ENCODE data around the gene PROK1. TPM values are rescaled to one million over a fixed set of nuclear protein-coding genes. Genes with fewer than 3 reads are reported as not detected.

PROK1 gene
- total RNA-seq, 4 donors from 2014 or later: 0.72 to 4.2 TPM; not detected in 2

DNA sequence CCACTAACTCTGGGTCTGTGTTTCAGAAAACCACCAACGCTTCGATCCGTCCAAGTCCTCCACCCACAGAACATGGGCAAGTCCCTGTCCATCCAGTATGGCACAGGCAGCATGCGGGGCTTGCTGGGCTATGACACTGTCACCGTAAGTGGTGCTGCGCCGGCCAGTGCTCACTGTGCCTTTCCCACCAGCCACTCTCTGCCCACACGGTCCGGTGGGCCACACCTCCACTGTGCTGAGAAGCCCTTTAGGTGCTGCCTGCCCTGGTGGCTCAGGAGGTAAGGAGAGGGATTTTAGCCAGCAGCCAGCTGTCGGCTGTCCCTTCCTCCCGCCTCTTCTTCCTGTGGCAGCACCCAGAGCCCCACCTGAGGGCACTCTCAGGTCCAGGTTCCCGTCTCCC is 33.9 kb downstream of the PROK1 start:
- no peak for DNase-seq (ENCODE audit: low spot score in 2 of 2)
- H3K9me3 ChIP-seq: no peaks in the 10 kb centered on the region
- TF ChIP-seq POLR2AphosphoS5 (IDR thresholded peaks at IDR 0.05) (no peak), POLR2A (IDR thresholded peaks at IDR 0.05) (no peak), EP300 (IDR thresholded peaks at IDR 0.05) (no peak)
- TF ChIP-seq, protein P1, sequence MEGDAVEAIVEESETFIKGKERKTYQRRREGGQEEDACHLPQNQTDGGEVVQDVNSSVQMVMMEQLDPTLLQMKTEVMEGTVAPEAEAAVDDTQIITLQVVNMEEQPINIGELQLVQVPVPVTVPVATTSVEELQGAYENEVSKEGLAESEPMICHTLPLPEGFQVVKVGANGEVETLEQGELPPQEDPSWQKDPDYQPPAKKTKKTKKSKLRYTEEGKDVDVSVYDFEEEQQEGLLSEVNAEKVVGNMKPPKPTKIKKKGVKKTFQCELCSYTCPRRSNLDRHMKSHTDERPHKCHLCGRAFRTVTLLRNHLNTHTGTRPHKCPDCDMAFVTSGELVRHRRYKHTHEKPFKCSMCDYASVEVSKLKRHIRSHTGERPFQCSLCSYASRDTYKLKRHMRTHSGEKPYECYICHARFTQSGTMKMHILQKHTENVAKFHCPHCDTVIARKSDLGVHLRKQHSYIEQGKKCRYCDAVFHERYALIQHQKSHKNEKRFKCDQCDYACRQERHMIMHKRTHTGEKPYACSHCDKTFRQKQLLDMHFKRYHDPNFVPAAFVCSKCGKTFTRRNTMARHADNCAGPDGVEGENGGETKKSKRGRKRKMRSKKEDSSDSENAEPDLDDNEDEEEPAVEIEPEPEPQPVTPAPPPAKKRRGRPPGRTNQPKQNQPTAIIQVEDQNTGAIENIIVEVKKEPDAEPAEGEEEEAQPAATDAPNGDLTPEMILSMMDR (IDR thresholded peaks at IDR 0.05): no peak
- no peak overlapping the region for H3K27ac ChIP-seq
- H3K36me3 ChIP-seq: no peaks in the 10 kb centered on the region
- WGBS: 87% methylated on average over 12 of the region's 12 CpGs
- H3K4me3 ChIP-seq: no peak overlapping the region
- H3K4me1 ChIP-seq: peaks cover 2% of the 10 kb centered on the region
- peaks cover 27% of the 10 kb centered on the region for H3K27me3 ChIP-seq

DNA sequence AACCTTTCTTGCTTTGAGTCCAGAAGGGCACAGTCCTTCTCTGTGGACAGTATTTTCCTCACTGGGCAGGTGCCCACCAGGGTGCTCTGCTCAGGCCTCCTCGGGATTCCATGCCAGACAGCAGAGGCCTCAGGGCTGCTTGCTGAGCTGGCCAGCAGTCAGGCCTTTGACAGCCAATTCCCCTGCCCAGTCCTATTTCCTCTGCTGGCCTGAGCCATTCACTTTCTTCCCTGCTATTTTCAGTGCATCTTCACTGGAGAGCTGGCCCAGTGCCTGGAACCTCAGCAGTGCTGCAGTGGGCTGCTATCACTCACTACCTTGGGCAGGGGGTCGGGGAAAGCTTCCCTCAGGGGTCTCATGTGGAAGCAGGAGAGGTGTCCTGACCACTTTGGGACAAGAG is 34.8 kb downstream of the PROK1 start:
- TF ChIP-seq POLR2A (IDR thresholded peaks at IDR 0.05): no peak
- TF ChIP-seq, protein P1 (IDR thresholded peaks at IDR 0.05): no peak
- TF ChIP-seq POLR2AphosphoS5 (IDR thresholded peaks at IDR 0.05): no peak
- TF ChIP-seq EP300 (IDR thresholded peaks at IDR 0.05): no peak
- H3K4me3 ChIP-seq: no peak overlapping the region
- no peaks in the 10 kb centered on the region for H3K36me3 ChIP-seq
- H3K9me3 ChIP-seq: no peaks in the 10 kb centered on the region
- no peak for DNase-seq (ENCODE audit: low spot score in 2 of 2)
- peaks cover 2% of the 10 kb centered on the region for H3K4me1 ChIP-seq
- H3K27me3 ChIP-seq: peaks cover 23% of the 10 kb centered on the region
- WGBS: 20% methylated on average over 2 of the region's 2 CpGs
- no peak overlapping the region for H3K27ac ChIP-seq

DNA sequence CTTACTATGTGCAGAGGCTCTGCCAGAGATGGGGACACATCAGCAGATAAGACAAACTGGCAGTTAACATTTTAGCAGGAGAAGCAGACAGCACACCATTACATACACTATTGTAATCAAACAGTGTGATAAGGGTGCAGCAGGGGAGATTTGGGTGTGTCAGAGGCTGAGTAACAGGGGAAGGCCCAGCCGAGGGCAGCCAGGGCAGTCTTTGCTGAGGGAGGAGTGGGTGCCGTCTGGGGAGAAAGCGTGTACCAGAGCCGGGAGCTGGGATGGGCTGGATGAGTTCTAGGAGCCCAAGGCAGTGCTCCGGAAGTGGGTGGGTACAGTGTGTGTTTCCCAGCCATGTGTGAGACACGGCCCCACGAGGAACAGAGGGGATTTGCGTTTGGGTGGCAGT is 36.8 kb downstream of the PROK1 start:
- Histone ChIP-seq H3K27ac (no peak overlapping the region), H3K27me3 (peaks cover 23% of the 10 kb centered on the region), H3K4me3 (no peak overlapping the region), H3K36me3 (no peaks in the 10 kb centered on the region), H3K4me1 (peaks cover 2% of the 10 kb centered on the region), H3K9me3 (no peaks in the 10 kb centered on the region)
- no peak for TF ChIP-seq EP300 (IDR thresholded peaks at IDR 0.05)
- TF ChIP-seq, protein P1 (IDR thresholded peaks at IDR 0.05): no peak
- no peak for TF ChIP-seq POLR2A (IDR thresholded peaks at IDR 0.05)
- no peak for TF ChIP-seq POLR2AphosphoS5 (IDR thresholded peaks at IDR 0.05)
- no peak for DNase-seq (ENCODE audit: low spot score in 2 of 2)
- 28% methylated on average over 8 of the region's 8 CpGs for WGBS

DNA sequence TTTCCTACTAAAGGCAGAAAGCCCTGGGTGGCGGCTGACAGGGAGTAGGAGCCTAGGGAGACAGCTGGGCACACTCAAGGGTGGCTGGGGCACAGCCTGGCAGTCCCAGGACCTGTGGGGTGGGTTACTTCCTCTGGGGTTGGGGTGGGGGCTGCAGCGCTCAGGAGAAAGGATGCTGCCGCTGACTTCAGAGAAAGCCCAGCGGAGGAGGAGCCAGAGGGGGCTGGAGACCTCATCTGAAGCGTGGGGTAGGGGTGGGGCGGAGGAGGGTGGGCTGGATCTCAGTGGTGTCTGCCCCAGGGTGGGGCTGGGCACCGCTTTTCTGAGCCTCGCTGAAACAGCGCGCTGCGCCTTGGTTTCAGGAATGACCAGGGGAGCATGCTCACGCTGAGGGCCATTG is 37.2 kb downstream of the PROK1 start:
- Histone ChIP-seq H3K4me3 (no peak overlapping the region), H3K9me3 (no peaks in the 10 kb centered on the region), H3K27me3 (peaks cover 19% of the 10 kb centered on the region), H3K27ac (no peak overlapping the region), H3K4me1 (no peaks in the 10 kb centered on the region), H3K36me3 (no peaks in the 10 kb centered on the region)
- no peak for TF ChIP-seq POLR2AphosphoS5 (IDR thresholded peaks at IDR 0.05)
- TF ChIP-seq POLR2A (IDR thresholded peaks at IDR 0.05): no peak
- no peak for TF ChIP-seq EP300 (IDR thresholded peaks at IDR 0.05)
- TF ChIP-seq, protein P1 (IDR thresholded peaks at IDR 0.05): no peak
- DNase-seq (ENCODE audit: low spot score in 2 of 2): no peak
- WGBS: 69% methylated on average over 11 of the region's 12 CpGs

DNA sequence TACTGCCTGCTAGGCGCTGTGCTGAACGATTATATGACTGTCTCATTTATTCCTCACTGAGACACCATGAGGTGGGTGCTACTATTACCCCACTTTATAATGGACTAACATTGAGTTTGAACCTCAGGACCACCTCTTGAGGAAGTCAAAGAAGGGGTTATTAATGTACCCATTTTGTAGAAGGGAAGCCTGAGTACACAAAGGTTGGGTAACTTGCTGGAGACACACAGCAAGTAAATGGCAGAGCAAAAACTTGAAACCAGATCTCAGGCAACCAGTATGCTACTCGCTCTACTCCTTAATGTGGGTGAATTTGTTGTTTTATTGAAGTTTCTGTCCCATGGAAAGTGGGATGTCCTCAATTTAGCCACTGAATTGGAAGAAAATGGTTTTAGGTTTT is 37.9 kb downstream of the PROK1 start:
- 59% methylated on average over 3 of the region's 3 CpGs for WGBS
- Histone ChIP-seq H3K4me3 (no peak overlapping the region), H3K27ac (no peak overlapping the region), H3K9me3 (no peaks in the 10 kb centered on the region), H3K27me3 (peaks cover 12% of the 10 kb centered on the region), H3K36me3 (no peaks in the 10 kb centered on the region), H3K4me1 (no peaks in the 10 kb centered on the region)
- no peak for DNase-seq (ENCODE audit: low spot score in 2 of 2)
- TF ChIP-seq EP300 (IDR thresholded peaks at IDR 0.05) (no peak), POLR2AphosphoS5 (IDR thresholded peaks at IDR 0.05) (no peak), POLR2A (IDR thresholded peaks at IDR 0.05) (no peak)
- TF ChIP-seq, protein P1 (IDR thresholded peaks at IDR 0.05): no peak

Measured in suprapubic skin (tissue), 4 donors.